HL-60/S4 treated with phorbol 12-myristate 13-acetate at 8.2 ng/mL for 4 days and 3 days (cell line): ENCODE measurements around the gene DNAJC6.
"Not testable (repeated sequence)": the region's sequence is repeated elsewhere in the genome, so short reads cannot be mapped to it uniquely, and the experiment has no call there.

ENCODE experiments used
- in situ Hi-C: fragments of 300-500 bp; cut with MboI; formaldehyde crosslinking; loops from 2 replicates; pipeline ENCODE4 v1.15.0; 2022; ENCODE audit warnings: low sequenced_read_pairs

The DNAJC6 gene

GRCh38 chr1:65355031-65355712 lies 45.8 kb downstream of the DNAJC6 start:
- in situ Hi-C loops = no loop called here

- in situ Hi-C loops = no loop called here
These were observed 48.1 kb downstream of the DNAJC6 start for GRCh38 chr1:65357291-65357960.

GRCh38 chr1:65359888-65360287 lies 50.5 kb downstream of the DNAJC6 start:
- in situ Hi-C loops = no loop called here

GRCh38 chr1:65360648-65361047 lies 51.3 kb downstream of the DNAJC6 start:
- in situ Hi-C loops = no loop called here

- in situ Hi-C loops = no loop called here
These were observed 53.2 kb downstream of the DNAJC6 start for GRCh38 chr1:65362545-65362944.

- in situ Hi-C loops = no loop called here
These were observed 54.1 kb downstream of the DNAJC6 start for GRCh38 chr1:65363484-65363883.

- in situ Hi-C loops = no loop called here
These were observed 59.1 kb downstream of the DNAJC6 start for GRCh38 chr1:65368403-65368802.

GRCh38 chr1:65371544-65371943 lies 62.2 kb downstream of the DNAJC6 start:
- in situ Hi-C loops = no loop called here

- in situ Hi-C loops = no loop called here
These were observed 63.2 kb downstream of the DNAJC6 start for GRCh38 chr1:65372557-65372956.

GRCh38 chr1:65377496-65378246 lies 68.3 kb downstream of the DNAJC6 start:
- in situ Hi-C loops = no loop called here

- in situ Hi-C loops = no loop called here
These were observed 69.1 kb downstream of the DNAJC6 start for GRCh38 chr1:65378247-65378946.

GRCh38 chr1:65384426-65384825 lies 75.1 kb downstream of the DNAJC6 start:
- in situ Hi-C loops = not testable (repeated sequence)

GRCh38 chr1:65386439-65386838 lies 77.1 kb downstream of the DNAJC6 start:
- in situ Hi-C loops = no loop called here

GRCh38 chr1:65387821-65388220 lies 78.5 kb downstream of the DNAJC6 start:
- in situ Hi-C loops = no loop called here

GRCh38 chr1:65388908-65389695 lies 79.8 kb downstream of the DNAJC6 start:
- in situ Hi-C loops = no loop called here

- in situ Hi-C loops = no loop called here
These were observed 83.2 kb downstream of the DNAJC6 start for GRCh38 chr1:65392497-65392896.

GRCh38 chr1:65393347-65393746 lies 84.0 kb downstream of the DNAJC6 start:
- in situ Hi-C loops = no loop called here

- in situ Hi-C loops = no loop called here
These were observed 84.6 kb downstream of the DNAJC6 start for GRCh38 chr1:65393928-65394327.

GRCh38 chr1:65395887-65396612 lies 86.7 kb downstream of the DNAJC6 start:
- in situ Hi-C loops = no loop called here

- in situ Hi-C loops = no loop called here
These were observed 88.7 kb downstream of the DNAJC6 start for GRCh38 chr1:65398083-65398482.
